B cell (primary cell): Measurements from ENCODE around the gene LIPF. TPM values are rescaled to one million over a fixed set of nuclear protein-coding genes. Genes with fewer than 3 reads are reported as not detected.

ENCODE experiments used
- ATAC-seq: fragments of 200-7000 bp; cut with Tn5 transposase; one replicate; pipeline ENCODE4 v1.10.0; 2021; ENCODE audit warnings: low read depth, mild to moderate bottlenecking, moderate number of reproducible peaks, moderate library complexity
- CTCF ChIA-PET: fragments of 350-600 bp; sonication (Branson Sonifier 250); formaldehyde crosslinking; loops from one replicate; lab custom pipeline; 2021; ENCODE audit warnings: antibody characterized with exemption, inconsistent platforms; lab: Charles Lee
- POLR2A ChIA-PET: fragments of 350-600 bp; sonication (Branson Sonifier 250); formaldehyde crosslinking; loops from one replicate; lab custom pipeline; 2021; ENCODE audit warnings: antibody characterized with exemption; lab: Charles Lee
- DNase-seq: peaks from one replicate; pipeline ENCODE4 v3.0.0; 2013
- H2AFZ ChIP-seq: 2 replicates; pipeline ENCODE4 v1.6.1; 2012; ENCODE audit warnings: mild to moderate bottlenecking, low read depth, low read length; ENCODE audit not compliant: insufficient read depth, poor library complexity, severe bottlenecking
- H3K27ac ChIP-seq, 2 donors: 1 replicate in 1 of 2; 2 replicates in 1 of 2; pipeline ENCODE4 v1.5.1; 2012 to 2013; ENCODE audit warnings: low read length in 2 of 2, mild to moderate bottlenecking in 2 of 2, moderate library complexity in 1 of 2
- H3K27me3 ChIP-seq, 4 experiments: fragments of 200-600 bp in 1 of 4; sonication (generic) in 1 of 4; replicated peaks in 1 of 4; 1 replicate in 2 of 4; 2 replicates in 2 of 4; pipeline versions ENCODE4 v1.6.1 to v1.7.0; 2013 to 2016; ENCODE audit warnings: low read length in 3 of 4, mild to moderate bottlenecking in 2 of 4, mixed read lengths in 1 of 4, moderate library complexity in 1 of 4; ENCODE audit not compliant: insufficient read depth in 4 of 4, control insufficient read depth in 3 of 4; ENCODE audit errors: control extremely low read depth in 1 of 4
- H3K36me3 ChIP-seq, 2 experiments: replicated peaks in 1 of 2; 1 replicate in 1 of 2; 2 replicates in 1 of 2; pipeline versions ENCODE4 v1.6.1 to v1.7.1; 2013; ENCODE audit warnings: low read length in 1 of 2; ENCODE audit not compliant: insufficient read depth in 2 of 2, control insufficient read depth in 1 of 2; ENCODE audit errors: control extremely low read depth in 1 of 2, extremely low read depth in 1 of 2
- H3K4me1 ChIP-seq, 2 donors: fragments of 200-600 bp in 1 of 2; sonication (generic) in 1 of 2; 1 replicate in 1 of 2; 2 replicates in 1 of 2; pipeline versions ENCODE4 v1.5.1 to v1.6.1; 2013 to 2017; ENCODE audit warnings: low read length in 2 of 2; ENCODE audit not compliant: control insufficient read depth in 2 of 2, insufficient read depth in 2 of 2
- H3K4me2 ChIP-seq: replicated peaks from 2 replicates; pipeline ENCODE3; 2012; ENCODE audit warnings: mild to moderate bottlenecking, low read depth, low read length; ENCODE audit not compliant: poor library complexity, severe bottlenecking
- H3K4me3 ChIP-seq, 5 experiments: fragments of 200-600 bp in 1 of 5; sonication (generic) in 1 of 5; 1 replicate in 3 of 5; 2 replicates in 2 of 5; pipeline versions ENCODE4 v1.5.1 to v1.7.0; 2011 to 2016; ENCODE audit warnings: low read length in 4 of 5, mild to moderate bottlenecking in 4 of 5, low read depth in 2 of 5, control low read depth in 1 of 5, moderate library complexity in 1 of 5; ENCODE audit not compliant: insufficient read depth in 1 of 5; ENCODE audit errors: control extremely low read depth in 1 of 5, extremely low read depth in 1 of 5
- H3K79me2 ChIP-seq: fragments of 200-600 bp; sonication (generic); one replicate; pipeline ENCODE4 v1.6.0; 2016; ENCODE audit warnings: low read length; ENCODE audit not compliant: control insufficient read depth, insufficient read depth
- H3K9ac ChIP-seq: fragments of 200-600 bp; sonication (generic); 2 replicates; pipeline ENCODE4 v1.6.1; 2017; ENCODE audit warnings: mild to moderate bottlenecking, low read length, moderate library complexity
- H3K9me3 ChIP-seq, 3 donors: one replicate each; pipeline versions ENCODE4 v1.6.1 to v1.7.1; 2013; ENCODE audit warnings: low read length in 2 of 3; ENCODE audit not compliant: control insufficient read depth in 2 of 3, insufficient read depth in 1 of 3; ENCODE audit errors: control extremely low read depth in 1 of 3
- H4K20me1 ChIP-seq: 2 replicates; pipeline ENCODE4 v1.6.0; 2012; ENCODE audit warnings: mild to moderate bottlenecking, low read length; ENCODE audit not compliant: insufficient read depth, control insufficient read depth, poor library complexity, severe bottlenecking
- H3K27ac Mint-ChIP-seq: one replicate; pipeline ENCODE4 v1.8.0; 2021; ENCODE audit warnings: mixed read lengths
- H3K27me3 Mint-ChIP-seq: one replicate; pipeline ENCODE4 v1.8.0; 2021; ENCODE audit warnings: mixed read lengths
- H3K4me1 Mint-ChIP-seq: one replicate; pipeline ENCODE4 v1.8.0; 2021; ENCODE audit warnings: mixed read lengths
- H3K4me3 Mint-ChIP-seq: one replicate; pipeline ENCODE4 v1.8.0; 2021; ENCODE audit warnings: mixed read lengths
- H3K9me3 Mint-ChIP-seq: one replicate; pipeline ENCODE4 v1.8.0; 2022; ENCODE audit warnings: mixed read lengths; ENCODE audit not compliant: insufficient read depth
- EZH2 ChIP-seq: IDR thresholded peaks from 2 replicates; pipeline ENCODE4 v1.6.1; 2012; ENCODE audit warnings: borderline replicate concordance, low read depth, mild to moderate bottlenecking, moderate library complexity, low read length; ENCODE audit not compliant: insufficient read depth, poor library complexity, severe bottlenecking
- WGBS: methylation state at CpG from one replicate; pipeline ENCODE4 v1.1.5; 2013; ENCODE audit warnings: missing lambda C conversion rate; ENCODE audit not compliant: insufficient coverage; 5-methylcytosine and 5-hydroxymethylcytosine counted together
- intact Hi-C: fragments of 100-400 bp; cut with micrococcal nuclease; formaldehyde crosslinking; loops from one replicate; pipeline ENCODE4 v1.10.0; 2022
- polyA plus RNA-seq: library from polyadenylated mRNA; depleted of rRNA; stranded (reverse); fragments of >200 nt; gene quantifications from 2 replicates; pipeline ENCODE4 v1.2.3, GENCODE V29; 2012
- total RNA-seq, 2 donors: library from RNA; stranded (reverse); fragments of 120-200 nt in 1 of 2; gene quantifications; 1 replicate in 1 of 2; 2 replicates in 1 of 2; pipeline versions ENCODE4 v1.2.3 to v1.2.4, GENCODE V29; 2013 to 2022
- TF ChIP-seq, protein P1 (sequence below): fragments of 200-600 bp; IDR thresholded peaks from one replicate; pipeline ENCODE4 v1.8.0; 2022; ENCODE audit warnings: antibody characterized with exemption, mild to moderate bottlenecking

LIPF gene
- total and polyA plus RNA-seq, 2 donors (not counting 1 experiment from before 2014, with no cell fraction given): not detected

DNA sequence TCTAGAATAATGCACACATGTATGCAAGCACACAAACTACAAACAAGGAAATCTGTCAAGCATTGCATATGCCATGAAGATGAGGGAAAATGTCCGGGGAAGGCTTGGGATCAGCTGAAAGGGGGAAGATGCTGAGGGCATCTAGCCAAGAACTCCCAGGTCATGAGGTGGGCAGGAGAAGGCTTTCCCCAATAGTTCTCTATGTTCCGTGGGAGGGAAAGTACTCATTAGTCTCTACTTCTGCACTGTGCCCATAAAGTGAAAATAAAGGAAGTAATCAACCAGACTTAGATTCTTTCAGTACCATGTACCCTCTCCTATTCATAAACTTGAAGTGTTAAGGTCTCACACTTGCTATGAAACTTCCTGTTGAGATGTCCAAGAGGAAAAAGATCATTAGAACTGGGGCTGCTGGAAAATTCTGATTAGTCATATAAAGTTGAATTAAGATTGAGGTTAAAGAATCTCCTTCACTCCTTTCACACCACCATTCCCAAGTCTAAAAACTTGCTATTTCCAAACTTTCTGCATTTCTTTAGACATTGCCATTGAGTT, 17.1 kb upstream of the LIPF start:
- DNase-seq (no peak), ATAC-seq (no peak)
- H2AFZ ChIP-seq: no peak overlapping the region
- Mint-ChIP-seq H3K27ac (no peak overlapping the region), H3K4me3 (no peak overlapping the region), H3K4me1 (no peaks in the 10 kb centered on the region), H3K9me3 (no peaks in the 10 kb centered on the region), H3K27me3 (peaks cover 15% of the 10 kb centered on the region)
- 78% methylated on average over 1 of the region's 2 CpGs for WGBS
- no peak overlapping the region for H3K27ac ChIP-seq
- ChIA-PET POLR2A (no interaction called here), CTCF (no interaction called here)
- H3K36me3 ChIP-seq: no peaks in the 10 kb centered on the region
- H4K20me1 ChIP-seq: no peaks in the 10 kb centered on the region
- no peaks in the 10 kb centered on the region for H3K9me3 ChIP-seq
- no peak overlapping the region for H3K4me3 ChIP-seq
- intact Hi-C loops: no loop called here
- no peaks in the 10 kb centered on the region for H3K79me2 ChIP-seq
- no peak overlapping the region for H3K9ac ChIP-seq
- no peak for TF ChIP-seq EZH2
- TF ChIP-seq, protein P1, sequence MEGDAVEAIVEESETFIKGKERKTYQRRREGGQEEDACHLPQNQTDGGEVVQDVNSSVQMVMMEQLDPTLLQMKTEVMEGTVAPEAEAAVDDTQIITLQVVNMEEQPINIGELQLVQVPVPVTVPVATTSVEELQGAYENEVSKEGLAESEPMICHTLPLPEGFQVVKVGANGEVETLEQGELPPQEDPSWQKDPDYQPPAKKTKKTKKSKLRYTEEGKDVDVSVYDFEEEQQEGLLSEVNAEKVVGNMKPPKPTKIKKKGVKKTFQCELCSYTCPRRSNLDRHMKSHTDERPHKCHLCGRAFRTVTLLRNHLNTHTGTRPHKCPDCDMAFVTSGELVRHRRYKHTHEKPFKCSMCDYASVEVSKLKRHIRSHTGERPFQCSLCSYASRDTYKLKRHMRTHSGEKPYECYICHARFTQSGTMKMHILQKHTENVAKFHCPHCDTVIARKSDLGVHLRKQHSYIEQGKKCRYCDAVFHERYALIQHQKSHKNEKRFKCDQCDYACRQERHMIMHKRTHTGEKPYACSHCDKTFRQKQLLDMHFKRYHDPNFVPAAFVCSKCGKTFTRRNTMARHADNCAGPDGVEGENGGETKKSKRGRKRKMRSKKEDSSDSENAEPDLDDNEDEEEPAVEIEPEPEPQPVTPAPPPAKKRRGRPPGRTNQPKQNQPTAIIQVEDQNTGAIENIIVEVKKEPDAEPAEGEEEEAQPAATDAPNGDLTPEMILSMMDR: no peak
- no peaks in the 10 kb centered on the region for H3K27me3 ChIP-seq
- H3K4me2 ChIP-seq: no peak overlapping the region
- no peaks in the 10 kb centered on the region for H3K4me1 ChIP-seq

- no peaks in the 10 kb centered on the region for H3K9me3 ChIP-seq
- DNase-seq: no peak
- no peaks in the 10 kb centered on the region for H3K36me3 ChIP-seq
- CTCF ChIA-PET: no interaction called here
- Mint-ChIP-seq H3K27me3 (peaks cover 14% of the 10 kb centered on the region), H3K27ac (no peak overlapping the region), H3K4me3 (no peak overlapping the region), H3K9me3 (no peaks in the 10 kb centered on the region), H3K4me1 (no peaks in the 10 kb centered on the region)
- H3K4me2 ChIP-seq: no peak overlapping the region
- H3K79me2 ChIP-seq: no peaks in the 10 kb centered on the region
- TF ChIP-seq, protein P1: no peak
- no peak for TF ChIP-seq EZH2
- POLR2A ChIA-PET: no interaction called here
- H3K9ac ChIP-seq: no peak overlapping the region
- H3K27me3 ChIP-seq: no peaks in the 10 kb centered on the region
- H3K4me1 ChIP-seq: no peaks in the 10 kb centered on the region
- no peak overlapping the region for H3K4me3 ChIP-seq
- no peak for ATAC-seq
- H3K27ac ChIP-seq: no peak overlapping the region
- intact Hi-C loops: no loop called here
- no peaks in the 10 kb centered on the region for H4K20me1 ChIP-seq
- no peak overlapping the region for H2AFZ ChIP-seq
Observed at GRCh38 chr10:88651101-88651551, 13.1 kb upstream of the LIPF start.
